Measurements from ENCODE around the gene FPGS.
"Not testable (repeated sequence)": the region's sequence is repeated elsewhere in the genome, so short reads cannot be mapped to it uniquely, and the experiment has no call there.

Gene FPGS

GRCh38 chr9:127838375-127839078 lies 35.8 kb downstream of the FPGS start:
- peaks cover 3% of the 10 kb centered on the region; the same call in 1 of the 2 replicates for H3K4me1 ChIP-seq (ENCODE audit: insufficient read depth, low read length)
- H3K27me3 ChIP-seq (ENCODE audit: insufficient read depth, low read length) = no peaks in the 10 kb centered on the region
- no peak overlapping the region for H3K4me3 ChIP-seq (ENCODE audit: low read length)
- no peak overlapping the region for H3K9ac ChIP-seq (ENCODE audit: low read depth, low read length)
- no peaks in the 10 kb centered on the region for H3K9me3 ChIP-seq (ENCODE audit: insufficient read depth, low read depth, low read length)
- no peak overlapping the region for H3K27ac ChIP-seq (ENCODE audit: low read length)
- H3K36me3 ChIP-seq (ENCODE audit: insufficient read depth, low read depth, low read length) = no peaks in the 10 kb centered on the region

GRCh38 chr9:127841087-127841835 lies 38.6 kb downstream of the FPGS start:
- no peaks in the 10 kb centered on the region for H3K27me3 ChIP-seq (ENCODE audit: insufficient read depth, low read length)
- no peak overlapping the region for H3K27ac ChIP-seq (ENCODE audit: low read length)
- H3K4me3 ChIP-seq (ENCODE audit: low read length) = no peak overlapping the region
- H3K36me3 ChIP-seq (ENCODE audit: insufficient read depth, low read depth, low read length) = no peaks in the 10 kb centered on the region
- H3K4me1 ChIP-seq (ENCODE audit: insufficient read depth, low read length) = peaks cover 1% of the 10 kb centered on the region; the same call in 1 of the 2 replicates
- H3K9ac ChIP-seq (ENCODE audit: low read depth, low read length) = no peak overlapping the region
- H3K9me3 ChIP-seq (ENCODE audit: insufficient read depth, low read depth, low read length) = no peaks in the 10 kb centered on the region

GRCh38 chr9:127844821-127845359 lies 42.2 kb downstream of the FPGS start:
- Histone ChIP-seq H3K9ac (ENCODE audit: low read depth, low read length) (no peak overlapping the region), H3K27me3 (ENCODE audit: insufficient read depth, low read length) (no peaks in the 10 kb centered on the region), H3K36me3 (ENCODE audit: insufficient read depth, low read depth, low read length) (no peaks in the 10 kb centered on the region), H3K27ac (ENCODE audit: low read length) (no peak overlapping the region), H3K9me3 (ENCODE audit: insufficient read depth, low read depth, low read length) (peaks cover 7% of the 10 kb centered on the region), H3K4me3 (ENCODE audit: low read length) (no peak overlapping the region), H3K4me1 (ENCODE audit: insufficient read depth, low read length) (no peaks in the 10 kb centered on the region; the same call in 1 of the 2 replicates)

GRCh38 chr9:127845619-127846018 lies 42.9 kb downstream of the FPGS start:
- H3K4me3 ChIP-seq (ENCODE audit: low read length); H3K4me1 ChIP-seq (ENCODE audit: insufficient read depth, low read length); H3K27me3 ChIP-seq (ENCODE audit: insufficient read depth, low read length); H3K9me3 ChIP-seq (ENCODE audit: insufficient read depth, low read depth, low read length); H3K36me3 ChIP-seq (ENCODE audit: insufficient read depth, low read depth, low read length); H3K27ac ChIP-seq (ENCODE audit: low read length); H3K9ac ChIP-seq (ENCODE audit: low read depth, low read length): not testable (repeated sequence)

- Histone ChIP-seq H3K36me3 (ENCODE audit: insufficient read depth, low read depth, low read length) (no peaks in the 10 kb centered on the region), H3K4me1 (ENCODE audit: insufficient read depth, low read length) (no peaks in the 10 kb centered on the region; the same call in 1 of the 2 replicates), H3K9ac (ENCODE audit: low read depth, low read length) (no peak overlapping the region), H3K4me3 (ENCODE audit: low read length) (no peak overlapping the region), H3K27ac (ENCODE audit: low read length) (no peak overlapping the region), H3K9me3 (ENCODE audit: insufficient read depth, low read depth, low read length) (peaks cover 7% of the 10 kb centered on the region), H3K27me3 (ENCODE audit: insufficient read depth, low read length) (no peaks in the 10 kb centered on the region)
These were observed 43.9 kb downstream of the FPGS start for GRCh38 chr9:127846443-127847177.

- Histone ChIP-seq H3K36me3 (ENCODE audit: insufficient read depth, low read depth, low read length) (no peaks in the 10 kb centered on the region), H3K4me3 (ENCODE audit: low read length) (no peak overlapping the region), H3K4me1 (ENCODE audit: insufficient read depth, low read length) (no peaks in the 10 kb centered on the region; the same call in 1 of the 2 replicates), H3K9ac (ENCODE audit: low read depth, low read length) (no peak overlapping the region), H3K9me3 (ENCODE audit: insufficient read depth, low read depth, low read length) (peaks cover 7% of the 10 kb centered on the region), H3K27me3 (ENCODE audit: insufficient read depth, low read length) (no peaks in the 10 kb centered on the region), H3K27ac (ENCODE audit: low read length) (no peak overlapping the region)
These were observed 44.5 kb downstream of the FPGS start for GRCh38 chr9:127847178-127847510.

- Histone ChIP-seq H3K27me3 (ENCODE audit: insufficient read depth, low read length) (no peaks in the 10 kb centered on the region), H3K9ac (ENCODE audit: low read depth, low read length) (no peak overlapping the region), H3K4me3 (ENCODE audit: low read length) (no peak overlapping the region), H3K4me1 (ENCODE audit: insufficient read depth, low read length) (no peaks in the 10 kb centered on the region; the same call in 1 of the 2 replicates), H3K9me3 (ENCODE audit: insufficient read depth, low read depth, low read length) (peaks cover 7% of the 10 kb centered on the region), H3K36me3 (ENCODE audit: insufficient read depth, low read depth, low read length) (no peaks in the 10 kb centered on the region), H3K27ac (ENCODE audit: low read length) (no peak overlapping the region)
These were observed 45.4 kb downstream of the FPGS start for GRCh38 chr9:127847833-127848755.

- Histone ChIP-seq H3K4me3 (ENCODE audit: low read length) (no peak overlapping the region), H3K4me1 (ENCODE audit: insufficient read depth, low read length) (peaks cover 3% of the 10 kb centered on the region), H3K9me3 (ENCODE audit: insufficient read depth, low read depth, low read length) (peaks cover 7% of the 10 kb centered on the region), H3K27me3 (ENCODE audit: insufficient read depth, low read length) (no peaks in the 10 kb centered on the region), H3K9ac (ENCODE audit: low read depth, low read length) (no peak overlapping the region), H3K27ac (ENCODE audit: low read length) (no peak overlapping the region), H3K36me3 (ENCODE audit: insufficient read depth, low read depth, low read length) (no peaks in the 10 kb centered on the region)
These were observed 46.2 kb downstream of the FPGS start for GRCh38 chr9:127848756-127849504.

- H3K36me3 ChIP-seq (ENCODE audit: insufficient read depth, low read depth, low read length) = no peaks in the 10 kb centered on the region
- peaks cover 7% of the 10 kb centered on the region for H3K9me3 ChIP-seq (ENCODE audit: insufficient read depth, low read depth, low read length)
- peaks cover 5% of the 10 kb centered on the region; the same call in 1 of the 2 replicates for H3K4me1 ChIP-seq (ENCODE audit: insufficient read depth, low read length)
These were observed 47.7 kb downstream of the FPGS start for GRCh38 chr9:127850286-127850830.

GRCh38 chr9:127852829-127853228 lies 50.1 kb downstream of the FPGS start:
- Histone ChIP-seq H3K27me3 (ENCODE audit: insufficient read depth, low read length) (no peaks in the 10 kb centered on the region), H3K4me3 (ENCODE audit: low read length) (no peak overlapping the region), H3K36me3 (ENCODE audit: insufficient read depth, low read depth, low read length) (no peaks in the 10 kb centered on the region), H3K4me1 (ENCODE audit: insufficient read depth, low read length) (peaks cover 5% of the 10 kb centered on the region; the same call in 1 of the 2 replicates), H3K9ac (ENCODE audit: low read depth, low read length) (no peak overlapping the region), H3K9me3 (ENCODE audit: insufficient read depth, low read depth, low read length) (peaks cover 7% of the 10 kb centered on the region), H3K27ac (ENCODE audit: low read length) (no peak overlapping the region)

More at GRCh38 chr9:127850286-127850830, 47.7 kb downstream of the FPGS start:
- H3K27me3 ChIP-seq (ENCODE audit: insufficient read depth, low read length) = no peaks in the 10 kb centered on the region
- H3K4me3 ChIP-seq (ENCODE audit: low read length) = no peak overlapping the region
- no peak overlapping the region for H3K9ac ChIP-seq (ENCODE audit: low read depth, low read length)
- H3K27ac ChIP-seq (ENCODE audit: low read length) = no peak overlapping the region
